GM18499 (cell line): ENCODE data around the gene COG5.
"Not testable (repeated sequence)": the region's sequence is repeated elsewhere in the genome, so short reads cannot be mapped to it uniquely, and the experiment has no call there.

Experiments used
- ATAC-seq: cut with Tn5 transposase; IDR thresholded peaks from one replicate; pipeline ENCODE4 v1.9.1; 2021; ENCODE audit warnings: moderate number of reproducible peaks; ENCODE audit not compliant: insufficient read depth, unreplicated experiment

The COG5 gene

GRCh38 chr7:107244613-107245012 lies 319.1 kb downstream of the COG5 start:
- ATAC-seq, result no peak

- no peak for ATAC-seq
Observed at GRCh38 chr7:107242267-107242666, 321.5 kb downstream of the COG5 start.

- no peak for ATAC-seq
Observed at GRCh38 chr7:107237451-107237850, 326.3 kb downstream of the COG5 start.

DNA sequence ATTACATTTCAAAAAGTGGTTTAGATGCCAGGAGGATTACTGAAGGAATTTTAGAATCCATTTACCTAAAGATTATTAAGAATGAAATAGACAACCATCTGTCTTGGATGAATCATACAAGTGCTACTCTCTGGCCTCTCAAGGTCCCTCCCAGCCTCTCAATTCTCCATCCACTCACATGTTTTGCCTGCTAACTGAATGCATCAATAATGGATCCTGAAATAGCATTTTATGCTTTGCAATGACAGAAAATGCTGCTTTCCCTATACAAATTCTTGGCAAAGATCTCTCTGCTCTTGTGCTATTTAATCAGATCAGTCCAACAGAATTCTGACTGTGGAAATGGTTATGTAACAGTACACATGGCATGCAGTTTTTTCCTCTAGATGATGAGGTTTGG lies 326.9 kb downstream of the COG5 start:
- ATAC-seq, result no peak

DNA sequence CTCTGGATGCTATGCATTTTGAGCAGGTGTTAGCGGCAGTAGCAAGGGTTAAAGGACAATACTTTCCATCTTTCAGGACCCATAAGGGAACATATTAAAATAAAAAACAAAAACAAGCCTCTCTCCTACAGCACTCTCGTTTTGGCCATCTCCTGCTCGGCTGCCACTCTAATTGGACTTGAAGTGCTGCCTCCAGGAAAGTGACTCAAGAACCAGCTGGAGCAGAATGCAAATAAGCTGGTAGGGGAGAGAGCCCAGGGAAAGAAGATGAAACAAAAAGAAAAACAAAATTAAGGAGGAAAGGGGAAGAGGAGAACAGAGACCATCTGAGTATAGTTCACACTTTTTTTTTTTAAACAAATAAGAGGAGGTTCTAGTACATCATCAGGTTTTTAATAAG lies 329.3 kb downstream of the COG5 start:
- no peak for ATAC-seq

DNA sequence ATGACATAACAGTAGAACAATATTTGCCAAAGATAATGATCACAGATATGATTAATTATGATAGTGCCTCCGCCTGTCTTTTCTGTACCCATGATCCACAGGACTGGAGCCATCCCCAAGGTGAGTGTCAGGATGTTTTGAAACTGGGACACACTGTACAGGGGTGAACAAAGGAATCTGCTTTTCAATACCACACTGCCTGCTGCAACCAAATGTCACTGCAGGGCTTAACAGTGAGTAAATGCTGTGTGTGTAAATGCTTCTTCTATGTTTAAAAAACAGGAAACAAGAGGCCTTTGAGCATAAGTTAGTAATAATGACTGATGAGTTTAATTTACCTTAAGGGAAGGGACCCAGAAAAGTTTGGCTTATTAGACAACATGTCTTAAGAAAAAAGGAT lies 329.7 kb downstream of the COG5 start:
- ATAC-seq, result no peak

GRCh38 chr7:107233174-107233573 lies 330.5 kb downstream of the COG5 start:
- no peak for ATAC-seq

- ATAC-seq, result no peak
Observed at GRCh38 chr7:107232568-107233090, 331.1 kb downstream of the COG5 start.

GRCh38 chr7:107230334-107230733 lies 333.4 kb downstream of the COG5 start:
- ATAC-seq, result no peak

GRCh38 chr7:107228291-107228690 lies 335.4 kb downstream of the COG5 start:
- ATAC-seq, result no peak

GRCh38 chr7:107224374-107225223 lies 339.1 kb downstream of the COG5 start:
- ATAC-seq, result no peak

- ATAC-seq, result not testable (repeated sequence)
Observed at GRCh38 chr7:107220806-107221205, 342.9 kb downstream of the COG5 start.

- no peak for ATAC-seq
Observed at GRCh38 chr7:107220356-107220755, 343.4 kb downstream of the COG5 start.

- ATAC-seq, result no peak
Observed at GRCh38 chr7:107219563-107220244, 344.0 kb downstream of the COG5 start.

GRCh38 chr7:107213945-107214344 lies 349.8 kb downstream of the COG5 start:
- ATAC-seq, result no peak

- no peak for ATAC-seq
Observed at GRCh38 chr7:107213193-107213788, 350.4 kb downstream of the COG5 start.

DNA sequence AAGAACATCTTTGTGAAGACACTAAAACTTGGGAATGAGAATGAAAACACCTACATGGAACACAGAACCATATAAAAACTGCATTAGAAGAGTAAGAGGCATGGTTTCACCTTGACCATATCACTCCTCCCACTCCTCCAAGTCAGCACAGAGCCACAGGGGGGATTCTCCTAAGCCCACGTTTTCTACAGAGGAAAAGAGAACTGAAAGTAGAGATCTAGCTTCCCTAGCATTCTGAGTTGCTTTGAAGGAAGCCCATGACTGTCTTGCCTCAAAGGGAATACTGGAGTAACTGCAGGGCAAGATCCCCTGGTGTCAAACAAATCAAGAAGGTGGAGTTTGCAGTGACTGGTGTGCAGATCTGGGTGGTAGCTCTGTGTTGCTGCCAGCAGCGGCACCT lies 351.0 kb downstream of the COG5 start:
- no peak for ATAC-seq

DNA sequence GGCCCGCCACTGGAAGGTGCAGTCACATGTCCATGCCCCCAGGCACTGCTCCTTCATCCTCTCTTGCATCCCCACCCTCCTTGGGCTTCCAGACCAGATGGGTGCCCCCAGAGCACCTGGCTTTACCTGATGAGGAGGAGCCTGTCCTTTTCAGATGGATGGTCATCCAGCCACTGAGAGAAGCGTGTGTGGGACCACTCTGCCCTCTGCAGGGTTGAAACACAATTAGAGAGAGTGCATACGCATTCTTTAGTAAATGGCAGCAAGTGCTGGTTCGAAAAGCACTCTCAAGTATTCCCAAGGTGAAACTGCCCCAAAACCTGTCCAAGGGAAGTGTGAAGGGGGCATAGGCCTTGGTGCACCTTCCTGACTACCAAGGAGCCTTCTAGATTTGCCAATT lies 353.3 kb downstream of the COG5 start:
- ATAC-seq, result no peak

DNA sequence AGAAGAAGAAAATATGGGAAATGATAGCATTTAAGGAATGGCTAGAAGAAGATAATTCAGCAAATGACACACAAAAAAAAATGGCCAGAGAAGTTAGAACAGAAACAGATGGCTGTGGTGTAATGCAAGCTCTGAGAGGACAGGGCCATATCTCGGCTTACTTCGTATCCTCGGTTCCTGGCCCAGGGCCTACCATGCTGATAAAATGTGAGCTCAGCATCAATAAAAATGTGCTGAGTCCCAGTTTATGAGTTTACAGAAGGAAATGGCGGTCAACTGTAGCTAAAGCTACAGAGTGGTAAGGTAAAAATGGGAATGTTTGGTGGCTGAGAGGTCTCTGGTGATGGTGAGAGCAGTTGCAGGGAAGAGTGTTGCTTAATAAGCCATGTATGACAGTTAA lies 354.2 kb downstream of the COG5 start:
- ATAC-seq, result no peak

DNA sequence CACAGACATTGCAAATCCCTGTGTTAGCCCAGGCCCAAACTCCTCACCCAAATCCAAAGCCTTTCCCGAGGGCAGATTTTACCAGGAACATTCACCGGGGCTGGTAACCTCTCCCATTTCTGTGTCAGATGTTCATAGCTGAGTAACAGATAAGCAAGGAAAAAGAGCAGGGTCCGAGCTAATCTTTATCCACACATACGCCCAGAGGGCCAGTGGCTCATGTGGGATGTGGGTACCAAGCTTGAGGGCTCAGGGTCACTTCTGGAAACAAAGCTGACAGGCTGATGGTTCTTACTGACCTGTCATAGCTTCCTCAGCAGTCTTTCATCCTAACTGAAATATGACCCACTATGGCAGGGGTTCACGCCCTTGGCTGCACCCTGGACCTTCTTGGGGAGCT lies 355.2 kb downstream of the COG5 start:
- ATAC-seq, result no peak

GRCh38 chr7:107208024-107208521 lies 355.6 kb downstream of the COG5 start:
- ATAC-seq, result no peak
